HG03280 (cell line): ENCODE results near the gene RIMBP2.

Source experiments
- ATAC-seq: cut with Tn5 transposase; IDR thresholded peaks from one replicate; pipeline ENCODE4 v1.9.1; 2021; ENCODE audit warnings: mild to moderate bottlenecking, moderate library complexity; ENCODE audit not compliant: unreplicated experiment

Gene RIMBP2

DNA sequence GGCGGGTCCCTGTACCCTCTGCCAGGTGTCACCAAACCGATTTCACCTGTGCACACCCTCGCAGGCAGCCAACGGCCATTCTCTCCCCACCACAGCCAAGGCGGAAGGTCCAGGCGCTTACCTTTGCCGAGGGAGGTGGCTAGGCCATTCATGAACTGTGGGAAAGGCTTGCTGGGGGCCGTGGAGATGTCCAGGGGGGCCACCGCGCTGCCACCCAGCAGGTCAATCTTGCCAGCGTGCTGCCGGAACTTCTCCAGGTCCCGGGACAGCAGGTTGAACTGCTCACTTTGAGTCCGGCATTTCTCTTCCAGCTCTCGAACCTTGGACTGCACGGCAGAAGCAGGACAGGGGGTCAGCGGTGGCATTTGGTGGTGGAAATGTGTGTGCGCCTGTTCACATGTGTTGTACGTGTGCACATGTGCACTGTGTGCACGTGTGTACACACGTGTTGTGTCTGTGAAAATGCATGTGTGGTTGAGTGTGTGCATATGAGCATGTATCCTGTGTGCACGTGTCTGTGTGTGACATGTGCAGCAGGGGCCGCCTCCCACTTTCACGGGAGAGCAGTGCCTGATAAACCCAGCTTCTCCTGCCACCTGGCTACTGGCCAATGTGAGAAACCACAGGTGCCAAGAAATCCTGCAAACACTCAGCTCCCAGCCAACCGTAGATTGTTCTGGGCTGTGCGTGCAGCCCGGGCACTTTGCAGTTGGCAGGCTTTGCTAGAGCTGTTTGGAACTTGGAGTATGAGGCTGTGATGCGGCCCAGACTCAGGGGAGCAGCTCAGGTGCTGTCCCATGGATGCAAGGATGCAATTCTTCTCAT lies 259.5 kb downstream of the RIMBP2 start:
- no peak for ATAC-seq

DNA sequence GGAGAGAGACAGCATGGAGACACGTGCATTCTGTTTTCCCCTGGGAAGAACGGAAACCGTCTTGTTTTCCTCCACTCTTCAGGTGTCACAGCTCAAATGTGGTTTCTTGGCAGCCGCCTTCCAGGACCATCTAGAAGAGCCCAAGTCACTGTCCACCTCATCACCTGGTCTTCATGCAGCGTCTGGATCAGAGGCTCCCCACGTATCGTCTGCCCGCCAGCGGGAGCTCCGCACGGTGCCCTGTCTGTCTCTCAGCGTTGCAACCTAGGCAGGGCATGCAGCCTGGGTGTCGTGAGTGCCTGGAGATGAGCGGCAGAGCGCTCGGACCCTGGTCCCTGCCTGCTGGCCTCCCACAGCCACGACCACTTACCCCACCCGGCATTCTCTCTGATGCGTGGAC lies 260.9 kb downstream of the RIMBP2 start:
- ATAC-seq: no peak

DNA sequence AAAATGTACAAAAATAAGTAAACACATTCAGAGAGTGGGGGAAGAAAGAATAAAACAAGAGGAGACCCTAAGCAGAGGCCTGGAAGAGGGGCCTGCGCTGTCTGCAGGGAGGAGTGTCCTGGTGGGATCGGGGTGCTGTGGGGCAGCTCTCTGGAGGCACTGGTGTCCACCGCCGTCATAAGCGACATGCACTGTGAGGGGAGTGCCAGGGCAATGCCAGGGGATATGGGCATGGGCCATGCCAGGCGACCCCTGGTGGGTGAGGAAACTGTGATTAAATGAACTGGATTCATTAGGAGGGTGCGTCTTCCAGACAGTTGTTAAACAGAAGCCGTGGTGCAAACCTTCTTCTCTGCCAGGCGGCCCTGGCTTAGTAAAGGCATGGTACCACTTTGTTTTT lies 261.8 kb downstream of the RIMBP2 start:
- no peak for ATAC-seq

DNA sequence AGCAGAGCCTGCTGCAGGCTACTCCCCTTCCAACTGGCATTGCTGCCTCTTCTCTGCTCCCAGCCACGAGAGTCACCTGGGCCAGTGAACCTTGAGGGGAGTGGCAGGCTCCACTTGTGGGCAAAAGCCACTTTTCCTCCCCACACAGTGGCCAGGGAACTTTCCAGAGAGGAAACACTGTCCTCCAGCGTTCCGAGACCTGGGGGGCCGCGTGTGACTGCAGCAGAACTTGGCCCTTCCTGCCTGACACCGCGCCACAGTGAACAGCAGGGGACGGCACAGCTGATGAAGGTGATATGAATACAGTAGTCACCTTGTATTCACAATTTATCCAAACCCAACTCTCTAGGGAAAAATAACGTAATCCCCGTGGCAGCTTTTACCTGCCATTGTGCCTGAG lies 263.6 kb downstream of the RIMBP2 start:
- no peak for ATAC-seq

DNA sequence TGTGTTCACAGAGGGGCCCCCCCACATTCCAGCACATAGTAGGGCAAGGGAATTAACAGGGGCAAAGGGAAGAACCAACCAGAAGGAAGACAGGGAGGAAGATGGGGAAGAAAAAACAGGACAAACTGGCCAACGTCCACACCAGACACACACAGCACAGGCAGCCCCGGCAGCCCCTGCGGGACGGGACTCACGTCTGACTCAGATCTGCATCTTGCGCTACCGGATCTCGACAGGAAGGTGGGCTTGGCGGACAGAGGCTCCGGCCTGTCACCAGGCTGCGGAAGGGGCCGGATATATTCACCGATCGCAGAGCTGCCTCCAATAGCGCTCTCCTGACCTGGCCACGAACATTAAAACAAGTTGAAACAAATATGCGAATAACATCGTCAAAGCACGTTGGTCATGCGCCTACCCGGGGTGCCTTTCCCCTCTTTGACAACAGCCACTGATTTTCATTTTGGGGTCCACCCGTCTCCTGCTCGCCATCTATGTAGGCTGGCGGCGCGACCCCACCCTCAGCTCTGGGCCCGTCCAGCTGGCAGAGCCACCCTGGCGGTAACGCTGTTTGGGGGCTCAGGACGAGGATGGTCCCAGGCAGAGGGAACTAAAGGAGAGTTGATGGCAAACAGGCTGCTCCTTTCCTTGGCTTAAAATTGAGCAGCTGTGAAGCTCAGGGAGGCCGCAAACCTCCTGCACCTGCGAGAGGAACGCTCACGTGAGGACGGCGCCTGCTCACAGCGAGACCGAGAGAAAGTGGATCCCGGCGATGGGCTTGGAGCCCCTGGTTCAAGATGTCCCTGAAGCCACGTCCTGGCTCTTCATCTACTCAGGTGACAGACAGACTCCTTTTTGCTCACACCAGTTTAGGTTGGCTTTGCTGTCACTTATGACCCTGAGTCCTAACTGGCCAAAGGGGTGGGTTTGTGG lies 264.8 kb downstream of the RIMBP2 start:
- ATAC-seq: no peak

DNA sequence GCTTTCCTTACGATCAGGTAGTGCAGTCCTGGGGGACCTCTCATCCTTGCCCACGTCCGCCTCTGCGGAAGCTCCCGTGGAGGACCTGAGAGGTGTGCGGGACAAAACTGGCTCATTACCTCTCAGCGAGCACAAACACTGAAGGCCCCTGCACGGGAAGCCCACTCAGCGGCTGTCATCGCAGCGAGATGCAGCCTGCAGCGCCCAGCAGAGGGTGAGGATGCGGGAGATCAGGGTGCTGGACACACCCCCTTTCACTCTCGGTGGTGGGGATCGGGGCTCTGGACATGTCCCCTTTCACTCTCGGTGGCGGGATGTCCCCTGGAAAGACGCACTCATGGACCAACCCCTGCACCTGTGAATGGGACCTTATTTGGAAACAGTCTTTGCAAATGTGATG lies 266.8 kb downstream of the RIMBP2 start:
- no peak for ATAC-seq

DNA sequence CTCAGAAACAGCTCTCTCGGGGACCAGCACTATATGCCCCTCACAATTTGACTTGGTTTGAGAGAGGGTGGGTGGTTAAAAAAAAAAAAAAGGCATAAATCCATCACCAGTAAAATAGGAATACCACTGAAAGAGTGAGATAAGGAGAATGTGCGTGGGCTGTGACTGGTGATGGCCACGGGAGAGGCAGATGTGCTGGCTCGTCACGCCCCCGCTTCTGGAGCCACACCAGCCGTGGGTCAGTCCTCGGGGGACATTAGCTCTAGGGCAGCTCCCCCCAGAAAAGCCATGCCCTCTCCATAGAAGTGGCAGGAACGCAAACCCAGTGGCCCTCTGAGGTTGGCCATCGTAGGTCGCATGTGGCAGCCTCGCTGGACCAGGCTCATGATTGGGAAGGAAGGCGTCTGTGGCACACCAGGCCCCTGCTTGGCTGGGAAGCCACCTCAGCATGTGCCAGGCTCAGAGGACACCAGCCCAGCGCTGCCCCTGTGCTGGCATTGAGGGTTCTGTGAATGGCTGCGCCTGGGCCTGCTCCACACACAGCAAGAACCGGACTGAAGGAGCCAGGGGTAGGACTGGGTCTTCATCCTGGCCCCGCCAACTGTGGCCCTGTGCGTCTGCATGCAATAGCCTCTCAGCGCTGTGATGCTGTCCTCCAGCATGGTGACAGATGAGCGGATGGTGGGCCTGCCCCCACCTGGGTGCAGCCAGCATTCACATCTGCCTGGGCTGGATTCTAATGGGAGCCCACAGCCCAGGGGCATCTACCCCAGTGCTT lies 267.9 kb downstream of the RIMBP2 start:
- no peak for ATAC-seq

DNA sequence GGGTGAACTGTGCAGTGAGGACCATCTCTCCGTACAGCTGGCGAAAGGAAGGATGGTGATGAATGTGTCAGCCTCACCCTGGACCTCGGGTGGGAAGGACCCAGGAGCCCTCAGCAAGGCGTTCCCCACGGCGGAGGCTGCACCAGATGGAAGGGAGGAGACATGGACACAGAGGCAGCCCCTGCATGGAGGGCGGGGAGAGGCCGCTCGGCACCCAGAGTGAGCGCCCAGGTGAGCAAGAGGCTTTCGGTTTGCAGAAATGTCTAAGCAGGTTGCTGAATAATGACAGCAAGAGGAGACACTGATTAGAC lies 268.5 kb downstream of the RIMBP2 start:
- ATAC-seq: no peak

DNA sequence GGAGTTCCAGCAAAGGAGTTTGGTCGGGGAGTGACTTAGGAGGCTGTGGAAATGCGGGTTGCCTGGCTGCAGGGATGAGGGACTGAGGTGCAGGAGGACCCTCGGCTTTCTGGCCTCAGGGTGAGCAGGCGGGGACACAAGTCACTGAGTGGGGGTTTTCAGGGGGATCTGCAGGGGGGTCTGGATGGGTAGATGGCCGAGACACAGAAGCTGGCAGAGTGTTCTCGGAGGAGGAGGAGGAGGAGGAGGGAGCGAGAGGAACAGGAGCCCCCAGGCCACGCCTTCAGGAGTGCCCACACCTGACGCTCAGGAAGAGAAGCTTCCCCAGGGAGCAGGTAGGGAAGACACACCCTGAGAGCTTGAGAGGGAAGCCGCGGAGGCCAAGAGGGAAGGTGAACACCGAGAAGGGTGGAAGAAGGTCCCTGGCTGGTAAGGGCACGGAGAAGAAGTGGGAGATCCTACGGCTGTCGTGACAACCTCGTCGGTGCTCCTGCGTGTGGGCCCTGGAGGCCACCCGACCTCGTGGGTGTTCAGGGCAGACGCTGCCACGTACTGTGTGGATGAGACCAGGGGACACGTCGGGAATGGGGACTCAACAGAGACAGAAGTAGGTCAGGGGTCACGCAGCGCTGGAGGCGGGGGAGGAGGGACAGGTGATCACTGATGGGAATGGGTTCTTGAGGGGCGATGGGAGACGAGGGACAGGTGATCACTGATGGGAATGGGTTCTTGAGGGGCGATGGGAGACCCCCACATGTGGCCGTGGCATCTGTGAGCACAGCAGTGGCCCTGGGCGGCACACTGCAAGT lies 269.0 kb downstream of the RIMBP2 start:
- no peak for ATAC-seq

DNA sequence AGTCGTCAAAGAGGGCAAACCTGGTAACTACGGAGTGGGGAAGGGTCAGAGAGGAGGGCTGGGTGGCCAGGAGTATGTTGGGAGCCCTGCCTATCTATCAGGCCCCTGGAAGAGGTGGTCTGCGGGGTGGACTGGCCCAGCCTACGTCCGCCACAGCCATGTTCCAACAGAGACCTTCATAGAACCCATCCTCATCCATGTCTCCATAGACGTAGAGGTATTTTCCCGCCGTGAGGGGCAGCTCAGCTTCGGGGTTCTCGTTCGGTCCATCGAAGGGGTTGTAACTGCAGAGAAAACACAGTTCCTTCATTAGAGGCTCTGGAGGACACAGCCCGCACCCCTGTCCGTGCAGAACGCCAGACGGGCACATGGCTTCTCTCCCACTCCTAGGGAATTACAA lies 271.1 kb downstream of the RIMBP2 start:
- ATAC-seq: no peak

DNA sequence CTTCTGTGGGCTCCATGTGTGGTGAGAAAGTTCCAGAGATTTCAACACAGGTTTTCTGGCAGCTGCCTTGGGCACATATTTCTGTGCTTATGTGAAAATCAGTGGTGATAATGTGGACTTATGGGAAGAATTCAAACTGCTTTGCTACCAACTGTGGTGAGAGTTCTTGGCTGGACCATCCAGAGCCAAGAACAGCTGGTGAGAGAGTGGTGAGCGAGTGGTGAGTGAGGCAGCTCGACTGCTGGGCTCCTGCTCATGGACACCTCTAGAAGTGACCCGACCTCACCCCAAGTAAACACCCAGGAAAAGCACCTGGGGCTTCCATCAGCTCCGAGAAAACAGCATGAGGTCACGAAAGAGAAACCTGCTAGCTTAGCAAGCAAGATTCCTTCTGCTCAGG lies 272.0 kb downstream of the RIMBP2 start:
- no peak for ATAC-seq

DNA sequence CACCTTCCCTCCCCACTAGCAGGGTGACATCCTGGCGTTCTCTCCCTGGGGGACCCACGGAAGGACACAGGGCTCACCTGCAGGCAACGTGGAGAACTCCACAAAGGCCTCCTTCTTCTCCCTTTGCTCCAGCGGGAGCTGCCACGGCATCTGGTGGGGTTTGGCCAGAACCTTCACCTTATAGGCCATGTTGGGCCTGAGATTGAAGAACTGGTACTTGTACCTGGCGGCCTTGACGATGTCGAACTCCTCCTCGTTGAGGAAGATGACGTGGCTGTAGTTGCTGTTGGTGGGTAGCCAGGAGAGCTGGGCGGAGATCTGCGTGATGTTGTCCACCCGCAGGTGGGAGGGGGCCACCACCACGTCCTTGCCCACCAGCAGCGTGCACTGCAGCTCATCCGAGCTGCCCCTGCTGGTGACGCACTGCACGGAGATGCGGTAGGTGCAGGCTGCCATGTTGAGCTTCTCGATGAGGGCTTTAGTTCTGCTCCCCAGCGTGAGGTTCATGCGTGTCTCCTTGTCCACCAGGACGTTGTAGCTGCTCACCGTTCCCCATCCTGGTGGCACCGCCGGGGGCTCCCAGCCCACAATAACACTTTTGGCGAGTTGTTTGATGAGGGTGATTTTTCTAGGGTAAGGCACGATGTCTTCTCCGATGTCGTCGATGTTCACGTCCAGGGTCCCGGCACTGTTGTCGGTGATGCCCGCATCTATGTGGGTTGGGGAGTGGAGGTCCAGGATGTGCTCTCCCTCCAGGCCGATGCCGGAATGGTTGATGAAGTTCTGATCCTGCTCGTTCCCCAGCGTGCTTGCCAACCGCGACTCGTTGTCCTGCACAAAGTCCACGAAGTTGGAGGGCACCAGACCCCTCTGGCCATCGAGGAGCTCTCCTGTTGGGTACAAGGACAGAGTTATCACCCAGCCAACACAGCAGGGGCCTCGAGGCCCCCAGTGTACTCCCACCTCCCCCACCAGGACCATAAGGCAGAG lies 274.0 kb downstream of the RIMBP2 start:
- ATAC-seq: no peak

DNA sequence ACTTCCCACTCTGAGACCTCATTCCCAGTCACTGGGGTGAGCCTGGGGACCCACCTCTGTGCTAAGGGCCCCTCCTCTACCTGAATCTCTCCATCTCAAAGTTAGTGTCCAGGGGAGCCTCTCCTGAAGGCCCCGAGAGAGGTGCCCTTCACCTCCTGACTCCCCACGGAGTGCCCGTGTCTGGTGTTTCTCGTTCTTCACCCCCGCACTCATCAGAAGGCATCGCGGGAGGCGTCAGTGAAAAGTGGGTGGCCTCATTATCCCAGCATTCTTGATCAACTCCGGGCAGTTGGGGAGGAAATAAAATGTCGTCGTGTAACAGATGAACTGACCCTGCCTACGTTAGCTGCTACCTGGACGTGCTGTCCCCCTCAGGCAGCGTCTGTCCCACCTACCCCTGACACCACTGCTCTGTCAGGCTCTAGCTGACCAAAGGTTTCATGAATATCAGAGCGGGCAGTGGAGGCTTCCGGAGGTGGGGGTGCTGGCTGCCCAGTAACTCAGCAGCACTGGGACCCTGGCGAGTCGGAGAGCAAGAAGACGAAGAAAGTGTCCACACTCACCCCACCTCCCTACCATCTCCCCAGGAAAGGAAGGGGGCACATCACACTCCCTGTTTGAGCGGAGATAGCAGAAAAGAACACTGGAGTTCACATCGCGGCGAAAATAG lies 275.6 kb downstream of the RIMBP2 start:
- no peak for ATAC-seq

DNA sequence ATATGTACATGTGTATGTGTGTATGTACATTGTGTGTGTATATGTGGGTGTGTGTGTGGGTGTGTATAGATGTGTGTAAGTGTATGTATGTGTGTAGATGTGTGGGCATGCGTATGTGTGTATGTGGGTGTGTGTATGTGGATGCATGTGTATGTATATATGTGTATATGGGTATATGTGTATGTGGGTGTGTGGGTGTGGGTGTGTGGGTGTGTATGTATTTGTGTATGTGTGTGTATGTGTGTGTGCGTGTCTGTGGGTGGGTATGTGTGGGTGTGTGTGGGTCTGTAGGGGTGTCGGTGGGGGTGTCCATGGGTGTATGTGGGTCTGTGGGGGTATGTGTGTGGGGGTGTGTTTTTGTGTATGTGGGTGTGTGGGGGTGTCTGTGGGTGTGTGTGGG lies 276.8 kb downstream of the RIMBP2 start:
- no peak for ATAC-seq

DNA sequence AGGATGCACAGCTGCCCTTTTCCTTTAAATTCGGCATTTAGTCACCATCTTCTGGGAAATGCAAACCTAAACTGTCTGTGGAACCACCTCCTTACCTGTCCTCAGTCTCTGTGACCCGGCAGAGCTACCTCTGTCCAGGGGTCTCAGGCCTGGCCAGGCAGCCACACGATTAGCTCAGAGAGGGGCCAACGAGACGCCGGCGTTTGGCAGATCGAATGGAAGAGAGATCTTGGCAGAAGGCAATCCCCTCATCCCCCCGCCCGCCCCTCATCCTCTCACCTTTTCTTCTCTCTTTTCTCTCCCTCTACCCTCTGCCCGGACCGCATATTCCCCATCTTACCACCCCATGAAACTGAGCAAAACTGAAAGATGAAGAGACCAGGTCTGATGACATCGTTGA lies 277.4 kb downstream of the RIMBP2 start:
- no peak for ATAC-seq

DNA sequence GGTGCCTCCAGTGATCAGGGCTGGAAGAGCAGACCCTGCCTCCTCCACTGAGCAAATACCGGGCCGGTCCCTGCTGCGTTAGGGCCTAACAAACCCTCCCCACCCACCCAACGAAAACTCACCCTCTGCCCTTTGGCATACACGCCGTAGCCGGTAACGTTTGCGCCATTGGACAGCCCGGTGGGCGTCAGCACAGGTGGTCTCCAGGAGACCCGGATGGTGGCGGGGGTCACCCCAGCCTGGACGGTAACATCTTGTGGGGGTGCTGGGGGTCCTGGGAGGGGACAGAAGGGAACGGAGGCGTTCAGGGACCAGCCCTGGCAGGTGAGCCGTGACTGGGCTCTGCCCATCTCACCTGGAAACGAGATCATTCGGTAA lies 277.9 kb downstream of the RIMBP2 start:
- ATAC-seq: no peak

DNA sequence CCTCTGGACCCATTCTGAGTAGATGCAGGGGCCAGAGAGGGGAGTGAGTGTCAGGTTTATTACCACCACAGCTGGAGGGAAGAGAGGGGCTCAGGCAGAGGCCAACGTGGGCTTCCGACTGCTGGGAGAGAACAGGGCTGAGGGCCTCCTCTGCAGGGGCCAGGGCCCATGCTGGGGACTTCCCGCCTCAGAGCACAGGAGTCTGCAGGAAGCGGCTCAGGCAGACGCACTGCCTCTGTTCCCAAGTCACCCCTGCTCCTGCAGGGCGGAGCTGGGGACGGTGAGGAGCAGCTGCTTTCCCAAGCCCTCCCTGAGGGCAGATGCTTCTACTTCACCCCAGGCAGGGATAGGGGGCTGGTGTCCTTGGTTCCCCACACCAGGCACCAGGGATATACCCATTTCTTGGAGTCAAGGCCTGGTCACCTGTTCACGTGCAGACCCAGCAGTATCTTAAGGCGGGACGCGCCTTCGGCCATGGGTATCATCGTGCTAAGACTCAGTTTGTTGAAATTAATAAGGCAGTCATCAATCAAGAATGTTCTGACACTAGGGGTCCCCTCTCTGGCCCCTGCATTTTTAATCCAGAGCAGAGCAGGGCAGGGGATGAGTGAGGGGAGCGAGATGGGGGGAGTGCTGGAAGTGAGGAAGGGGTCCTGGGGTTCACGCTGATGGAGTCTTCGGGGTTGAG lies 278.4 kb downstream of the RIMBP2 start:
- no peak for ATAC-seq

DNA sequence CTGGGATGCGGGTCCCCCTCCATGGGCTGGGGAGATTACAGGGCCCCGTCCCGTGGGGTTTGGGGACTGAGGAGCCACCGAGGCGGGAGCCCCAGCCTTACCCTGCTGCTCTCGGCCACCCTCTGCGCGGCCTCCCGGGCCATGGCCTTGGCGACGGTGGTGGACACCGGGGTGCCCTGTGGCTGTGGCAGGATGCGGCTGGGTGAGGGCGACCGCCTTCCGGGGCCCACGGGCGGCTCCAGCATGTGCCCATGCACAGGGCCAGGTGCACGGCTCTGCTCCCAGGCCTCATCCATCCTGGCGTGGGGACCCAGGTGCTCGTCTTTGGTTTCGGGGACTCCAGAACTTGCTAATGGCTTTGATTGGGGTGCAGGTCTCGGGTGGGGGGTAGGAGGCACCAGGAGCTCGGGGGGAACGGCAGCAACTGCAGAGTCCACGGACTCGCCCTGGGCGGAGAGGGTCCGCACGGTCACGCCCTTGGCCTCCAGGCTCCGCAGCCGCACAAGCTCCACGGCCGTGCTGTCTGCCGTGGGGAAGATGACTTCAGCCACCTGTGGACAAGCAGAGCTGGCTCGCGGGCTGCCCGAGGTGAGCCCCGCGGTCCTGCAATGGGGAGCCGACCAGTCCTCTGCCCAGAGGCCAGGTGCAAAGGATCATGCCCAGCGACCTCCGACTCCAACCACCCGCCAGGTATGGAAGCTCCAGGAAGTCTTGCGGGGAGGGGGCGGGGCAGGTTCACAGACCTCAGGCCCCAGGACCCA lies 279.2 kb downstream of the RIMBP2 start:
- ATAC-seq: no peak
